HT1080 (cell line): ENCODE measurements around the gene ATP11B. TPM values are rescaled to one million over a fixed set of nuclear protein-coding genes. Genes with fewer than 3 reads are reported as not detected.
A peak's percentile ranks its signal among the peaks of the same experiment; 100 is the strongest.
"Not testable (repeated sequence)": the region's sequence is repeated elsewhere in the genome, so short reads cannot be mapped to it uniquely, and the experiment has no call there.

Source experiments
- DNase-seq: peaks from one replicate; pipeline ENCODE4 v3.0.0-alpha.2; 2015; ENCODE audit warnings: low read depth
- total RNA-seq: library from RNA; depleted of rRNA; stranded (reverse); fragments of >200 nt; shearing (Covaris generic); gene quantifications from 2 replicates; pipeline ENCODE4 v1.2.3, GENCODE V29; 2014

Gene ATP11B
- total RNA-seq, 1 experiment from 2014 or later = 41.8 TPM

DNA sequence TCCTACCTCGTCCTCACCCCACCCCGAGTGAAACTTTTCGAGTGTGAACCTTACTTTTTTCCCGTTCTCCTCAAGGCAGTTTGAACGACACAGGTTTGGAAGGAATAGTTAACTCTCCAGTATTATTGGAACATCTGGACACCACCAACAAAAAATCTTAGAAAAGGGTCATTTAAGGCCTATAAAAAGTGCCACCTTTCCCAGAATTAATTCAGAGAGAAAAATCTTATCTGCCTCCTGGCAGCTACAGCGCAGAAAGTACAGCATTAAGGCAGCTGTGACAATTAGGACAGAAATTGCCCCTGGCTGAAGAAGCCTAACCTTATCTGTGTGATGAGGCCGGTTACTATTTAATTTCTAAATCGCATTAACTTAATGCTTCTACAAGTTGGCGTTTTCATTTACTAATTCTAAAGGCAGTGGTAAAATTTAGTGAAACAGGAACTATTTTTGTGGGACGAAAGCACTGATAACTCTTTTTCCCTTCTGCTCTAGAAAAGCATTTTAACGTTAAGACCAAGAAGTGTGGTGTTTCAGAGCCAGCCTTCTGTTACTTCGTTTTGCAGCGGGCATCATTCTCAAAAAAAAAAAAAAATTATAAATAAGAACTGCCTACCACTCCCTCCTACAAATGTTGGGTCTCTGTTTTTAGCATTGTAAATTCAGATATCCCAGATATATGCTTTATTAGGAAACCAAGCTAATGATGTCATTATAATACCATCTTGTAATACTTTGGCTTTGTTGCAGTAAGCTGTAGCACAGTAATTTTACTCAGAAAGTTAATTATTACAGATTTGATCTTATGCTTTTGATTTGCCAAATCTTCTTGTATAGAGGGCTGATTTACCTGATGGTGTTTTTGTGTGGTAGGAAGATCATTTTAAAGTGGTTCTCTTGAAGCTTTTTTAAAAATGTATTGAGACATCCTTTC, 1.4 kb downstream of the ATP11B start:
- peak; percentile 21 for DNase-seq

DNA sequence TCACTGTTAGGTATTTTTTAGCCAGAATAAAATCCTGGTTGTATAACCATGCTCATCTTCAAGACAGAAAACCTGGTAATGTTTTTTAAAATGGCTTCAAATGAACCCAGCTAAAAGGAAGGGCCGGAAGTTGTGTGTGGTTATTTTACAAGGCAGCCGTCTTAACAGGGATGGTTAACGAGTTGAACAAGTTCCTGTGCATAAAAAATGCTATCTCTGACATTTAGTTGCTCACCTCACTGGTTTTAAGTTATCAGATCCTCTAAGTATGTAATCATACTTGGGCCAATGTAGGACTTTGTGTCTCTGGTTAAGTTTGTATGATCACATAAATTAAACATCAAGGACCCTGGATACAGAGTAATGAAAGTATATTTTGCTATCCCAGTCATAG, 2.1 kb downstream of the ATP11B start:
- DNase-seq = peak; percentile 59

DNA sequence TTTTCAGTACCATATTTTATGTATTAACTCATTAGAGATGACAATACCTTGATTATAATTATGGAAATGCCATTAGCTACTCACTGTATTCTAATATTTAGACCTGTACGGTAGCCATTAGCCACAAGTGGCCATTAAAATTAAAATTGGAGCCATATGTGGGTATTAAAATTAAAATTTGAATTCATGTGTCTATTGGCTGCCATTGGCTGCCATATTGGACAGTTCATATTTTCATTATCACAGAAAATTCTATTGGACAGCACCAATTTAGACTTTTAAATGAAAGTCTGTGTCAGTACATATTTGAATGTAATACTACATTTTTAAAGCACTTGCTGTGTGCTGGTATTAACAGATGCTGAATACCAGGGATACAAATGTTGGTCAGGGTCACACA, 3.0 kb downstream of the ATP11B start:
- no peak for DNase-seq

DNA sequence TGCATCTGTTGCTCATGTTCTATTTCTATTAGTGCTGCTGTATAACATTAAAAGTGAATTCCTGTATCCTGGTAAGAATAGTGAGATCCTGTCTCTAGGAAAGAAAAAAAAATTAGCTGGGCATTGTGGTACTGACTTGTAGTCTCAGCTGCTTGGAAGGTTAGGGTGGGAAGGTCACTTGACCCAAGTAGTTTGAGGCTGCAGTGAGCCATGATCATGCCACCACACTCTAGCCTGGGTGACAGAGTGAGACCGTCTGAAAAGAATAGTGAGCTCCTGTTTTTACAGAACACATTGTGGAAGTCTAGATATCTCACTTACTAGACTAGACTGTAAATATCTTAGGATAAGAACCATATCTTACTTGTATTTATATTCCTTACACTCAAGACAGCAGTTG, 4.6 kb downstream of the ATP11B start:
- DNase-seq = no peak

DNA sequence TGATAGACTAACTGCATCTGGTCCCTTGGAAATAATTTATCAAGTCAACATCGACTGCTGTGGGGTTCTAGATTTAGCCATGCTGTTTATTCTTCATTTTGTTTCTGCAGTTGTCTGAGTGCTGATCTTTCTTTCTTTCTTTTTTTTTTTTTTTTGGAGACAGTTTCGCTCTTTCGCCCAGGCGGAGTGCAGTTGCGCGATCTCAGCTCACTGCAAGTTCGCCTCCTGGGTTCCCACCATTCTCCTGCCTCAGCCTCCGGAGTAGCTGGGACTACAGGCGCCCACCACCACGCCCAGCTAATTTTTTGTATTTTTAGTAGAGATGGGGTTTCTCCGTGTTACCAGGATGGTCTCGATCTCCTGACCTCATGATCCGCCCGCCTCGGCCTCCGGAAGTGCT, 5.8 kb downstream of the ATP11B start:
- not testable (repeated sequence) for DNase-seq

DNA sequence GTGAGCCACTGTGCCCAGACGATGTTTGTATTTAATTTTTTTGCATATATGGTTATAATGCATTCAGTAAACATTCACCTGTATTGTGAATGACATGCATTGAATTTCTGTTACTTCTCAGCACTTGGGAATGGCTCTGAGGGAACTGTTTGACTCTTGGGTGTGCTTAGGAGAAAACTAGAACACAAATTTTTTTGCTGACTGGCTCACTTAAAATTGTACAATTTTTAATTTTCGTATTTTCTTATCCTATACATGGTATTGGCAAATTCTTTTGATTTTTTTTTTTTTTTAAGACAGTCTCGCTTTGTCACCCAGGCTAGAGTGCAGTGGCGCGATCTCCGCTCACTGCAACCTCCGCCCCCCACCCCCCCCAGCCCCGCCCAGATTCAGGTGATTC, 7.2 kb downstream of the ATP11B start:
- DNase-seq = no peak

GRCh38 chr3:182802413-182803390, 9.4 kb downstream of the ATP11B start:
- DNase-seq = no peak

DNA sequence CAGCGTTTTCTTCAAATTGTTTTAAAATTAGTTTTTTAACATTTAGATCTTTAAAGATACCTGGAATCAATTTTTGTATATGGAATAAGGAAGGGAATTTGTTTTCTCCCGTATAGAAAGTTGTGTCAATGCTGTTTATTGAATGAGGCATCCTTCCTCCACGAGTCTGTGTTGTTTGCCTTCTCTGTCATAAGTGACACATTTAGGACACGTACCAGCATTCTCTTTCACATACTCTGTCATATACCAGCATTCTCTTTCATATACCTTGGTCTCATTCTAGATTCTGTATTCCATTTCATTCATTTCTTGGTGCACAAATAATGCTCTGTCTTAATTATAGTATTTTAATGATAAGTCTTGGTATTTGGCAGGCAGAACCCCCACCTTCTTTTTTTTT, 10.3 kb downstream of the ATP11B start:
- no peak for DNase-seq

GRCh38 chr3:182807061-182807460, 13.8 kb downstream of the ATP11B start:
- no peak for DNase-seq

DNA sequence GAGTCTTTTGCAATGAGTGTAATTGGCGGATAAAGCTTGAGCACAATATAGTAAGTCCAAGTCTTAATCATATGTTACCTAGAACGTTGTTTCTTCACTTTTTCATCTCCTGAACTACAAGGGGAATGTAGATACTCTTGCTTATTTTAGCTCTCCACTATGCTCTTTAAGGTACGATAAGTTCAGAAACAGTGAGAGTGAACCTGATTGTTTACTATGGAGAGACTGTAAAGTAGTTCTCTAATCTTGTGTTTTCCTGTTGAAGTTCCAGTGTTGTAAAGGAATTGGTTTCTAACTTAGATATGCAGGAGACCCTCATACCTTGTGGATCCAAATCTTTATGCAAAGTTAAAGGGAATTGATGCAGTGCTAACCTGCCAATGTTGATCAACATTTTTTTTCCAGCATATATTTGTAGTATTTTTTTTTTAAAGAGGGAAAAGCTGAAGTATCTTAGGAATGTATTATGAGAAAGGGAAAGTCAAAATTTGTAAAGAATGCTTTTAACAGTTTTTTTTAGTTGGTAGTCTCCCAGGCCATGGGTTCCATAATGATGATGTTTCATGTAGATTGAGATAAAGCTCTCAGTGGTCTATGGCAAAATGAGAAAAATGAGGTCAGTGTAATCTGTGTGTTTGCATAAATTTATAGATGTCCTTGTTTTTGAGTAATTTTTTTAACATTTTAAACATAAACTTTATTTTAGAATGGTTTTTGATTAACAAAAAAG, 14.9 kb downstream of the ATP11B start:
- DNase-seq = no peak

DNA sequence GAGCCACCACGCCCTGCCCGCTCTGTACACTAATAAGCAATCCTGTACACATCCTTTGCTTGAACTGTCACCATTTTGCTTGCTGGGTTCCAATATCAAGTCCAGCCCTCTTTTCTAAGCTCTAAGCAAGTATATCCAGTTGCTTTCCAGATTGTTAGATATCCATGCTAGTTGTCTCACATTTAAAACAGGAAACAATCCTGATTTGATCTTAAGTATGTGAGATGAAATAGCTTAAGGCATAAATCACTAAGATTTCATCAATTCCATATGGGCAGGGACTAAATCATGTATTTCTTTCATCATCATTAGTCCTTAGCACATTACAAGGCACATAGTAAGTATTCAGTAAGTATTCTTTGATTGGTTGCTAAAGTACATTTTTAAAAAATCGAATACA, 16.2 kb downstream of the ATP11B start:
- no peak for DNase-seq

- no peak for DNase-seq
Measured at GRCh38 chr3:182810574-182811268, 17.4 kb downstream of the ATP11B start.

GRCh38 chr3:182811269-182811596, 17.9 kb downstream of the ATP11B start:
- no peak for DNase-seq

GRCh38 chr3:182812123-182812522, 18.8 kb downstream of the ATP11B start:
- DNase-seq = no peak

- DNase-seq = no peak
Measured at GRCh38 chr3:182814419-182815062, 21.2 kb downstream of the ATP11B start.

- DNase-seq = no peak
Measured at GRCh38 chr3:182816181-182816580, 22.9 kb downstream of the ATP11B start.

DNA sequence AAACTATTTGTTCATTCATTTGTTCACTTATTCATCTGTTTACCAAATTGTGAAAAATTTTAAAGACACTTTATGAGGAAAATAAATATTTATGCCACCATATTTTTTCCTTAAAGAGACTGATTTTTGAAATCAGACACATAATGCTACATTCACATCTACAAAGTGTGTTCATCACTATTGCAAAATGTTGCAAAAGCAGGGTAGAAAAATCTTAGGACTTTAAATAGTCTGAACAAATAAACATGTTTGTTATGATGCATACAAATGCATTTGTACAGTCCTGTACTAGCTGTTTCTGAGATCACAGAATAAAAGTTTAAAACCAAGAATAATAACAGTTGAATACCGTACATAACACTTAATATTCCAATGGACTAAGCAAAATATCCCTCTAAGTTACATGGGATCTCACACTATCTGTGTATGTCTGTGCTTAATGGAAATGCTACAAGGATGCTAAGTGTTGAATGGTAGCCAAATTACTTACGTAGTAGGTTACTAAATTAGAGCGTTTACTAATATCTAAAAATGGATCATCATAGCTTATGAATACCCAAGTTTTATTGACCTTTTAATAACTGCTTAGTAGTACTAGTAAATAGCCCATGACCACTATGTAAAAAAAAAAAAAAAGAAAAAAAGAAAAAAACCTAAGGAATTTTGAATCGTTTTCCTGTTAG, 25.1 kb downstream of the ATP11B start:
- no peak for DNase-seq

GRCh38 chr3:182821221-182821981, 28.1 kb downstream of the ATP11B start:
- DNase-seq = no peak

- DNase-seq = not testable (repeated sequence)
Measured at GRCh38 chr3:182822260-182822659, 29.0 kb downstream of the ATP11B start.
